Suprapubic skin (tissue), 4 donors: ENCODE data around the gene CHRDL2. TPM values are rescaled to one million over a fixed set of nuclear protein-coding genes. Genes with fewer than 3 reads are reported as not detected.

Experiments used
- DNase-seq, 2 donors: peaks; one replicate each; pipeline ENCODE4 v3.0.0-alpha.2; 2019; ENCODE audit warnings: low spot score in 2 of 2
- H3K27ac ChIP-seq: fragments of 200-600 bp; sonication (generic); one replicate; pipeline ENCODE4 v1.5.1; 2019
- H3K27me3 ChIP-seq: fragments of 200-600 bp; sonication (generic); one replicate; pipeline ENCODE4 v1.5.1; 2019
- H3K36me3 ChIP-seq: fragments of 200-600 bp; sonication (generic); one replicate; pipeline ENCODE4 v1.5.1; 2019
- H3K4me1 ChIP-seq: fragments of 200-600 bp; sonication (generic); one replicate; pipeline ENCODE4 v1.5.1; 2019
- H3K4me3 ChIP-seq: fragments of 200-600 bp; sonication (generic); one replicate; pipeline ENCODE4 v1.5.1; 2019; ENCODE audit warnings: mild to moderate bottlenecking
- H3K9me3 ChIP-seq: fragments of 200-600 bp; sonication (generic); one replicate; pipeline ENCODE4 v1.5.1; 2019
- CTCF ChIP-seq, 2 donors: fragments of 200-600 bp in 1 of 2; fragments of 450-650 bp in 1 of 2; sonication (generic) in 1 of 2; IDR thresholded peaks; one replicate each; pipeline ENCODE4 v1.5.1; 2016 to 2019; ENCODE audit warnings: antibody characterized with exemption in 2 of 2, mild to moderate bottlenecking in 1 of 2, moderate library complexity in 1 of 2
- EP300 ChIP-seq: sonication (generic); formaldehyde crosslinking; IDR thresholded peaks from one replicate; pipeline ENCODE4 v1.6.1; 2017; ENCODE audit warnings: antibody characterized with exemption
- POLR2A ChIP-seq, 2 donors: fragments of 450-650 bp; IDR thresholded peaks; one replicate each; pipeline ENCODE4 v1.6.1; 2017; ENCODE audit warnings: antibody characterized with exemption in 2 of 2, mild to moderate bottlenecking in 2 of 2, moderate library complexity in 2 of 2
- POLR2AphosphoS5 ChIP-seq, 3 donors: sonication (generic); formaldehyde crosslinking; IDR thresholded peaks; one replicate each; pipeline ENCODE4 v1.6.1; 2017; ENCODE audit warnings: antibody characterized with exemption in 3 of 3
- WGBS: methylation state at CpG from one replicate; pipeline ENCODE4 v1.1.5; 2018; 5-methylcytosine and 5-hydroxymethylcytosine counted together
- total RNA-seq, 4 donors: library from RNA; depleted of rRNA; stranded (reverse); fragments of >200 nt; gene quantifications; one replicate each; pipeline ENCODE4 v1.1.0, GENCODE V29; 2016

CHRDL2 gene
- total RNA-seq, 4 donors from 2014 or later: not detected

DNA sequence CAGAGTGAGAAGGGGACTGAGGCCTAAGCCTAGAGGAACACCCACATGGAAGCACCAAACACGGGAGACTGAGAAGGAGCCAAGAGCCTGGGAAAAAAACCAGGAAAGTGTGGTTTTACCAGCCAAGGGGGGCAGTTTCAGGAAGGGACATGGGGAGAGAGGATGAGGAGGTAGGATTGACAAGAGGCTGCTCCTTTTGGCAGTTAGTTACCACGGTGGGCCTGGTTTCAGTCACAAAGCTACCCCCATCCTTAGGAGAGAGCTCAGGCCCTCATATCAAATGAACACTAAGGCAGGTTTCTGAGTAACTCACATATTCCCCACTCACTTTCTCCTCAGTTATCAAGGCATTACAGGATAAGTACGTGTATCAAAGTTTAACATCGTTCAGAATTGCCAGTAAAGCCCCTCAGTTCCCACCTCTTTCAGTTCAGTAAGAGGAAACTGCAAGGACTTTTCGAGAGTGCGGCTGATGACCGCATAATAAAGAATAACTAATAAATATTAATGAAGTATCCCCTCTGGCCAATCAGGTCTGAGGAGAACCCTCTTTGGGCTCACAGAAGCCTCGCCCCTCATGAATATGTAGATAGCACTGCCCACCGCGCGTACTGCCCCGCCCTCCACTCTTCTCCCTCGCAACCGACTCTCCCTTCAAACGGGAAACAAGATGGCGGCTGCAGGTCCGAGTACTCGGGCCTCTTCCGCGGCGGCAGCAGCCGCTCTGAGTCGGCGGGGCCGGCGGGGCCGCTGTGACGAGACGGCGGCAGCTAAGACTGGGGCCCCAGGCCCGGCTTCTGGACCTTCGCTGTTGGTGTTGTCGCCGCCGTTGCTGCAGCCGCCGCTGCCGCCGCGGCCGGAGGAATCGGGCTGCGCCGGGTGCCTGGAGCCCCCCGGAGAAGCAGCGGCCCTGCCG lies 17.2 kb upstream of the CHRDL2 start, which contains the start of gene RNF169:
Gene RNF169, plus strand, starts transcription at position 639 of the 916 bp plus-strand sequence. Its CDS starts 32 bp downstream, at position 671.
- H3K36me3 ChIP-seq: no peaks in the 10 kb centered on the region
- H3K27ac ChIP-seq: peak within 1 kb of the TSS; percentile 94
- H3K4me3 ChIP-seq: peak within 1 kb of the TSS; percentile 66
- H3K9me3 ChIP-seq: no peaks in the 10 kb centered on the region
- no peaks in the 10 kb centered on the region for H3K27me3 ChIP-seq
- TF ChIP-seq POLR2AphosphoS5 (IDR thresholded peaks at IDR 0.05) (peak; percentile 9 to 76 (median 41)), EP300 (no peak), POLR2A (IDR thresholded peaks at IDR 0.05) (peak in 1 of 2 donors; percentile 57), CTCF (IDR thresholded peaks at IDR 0.05) (peak in 1 of 2 donors; percentile 9)
- peaks cover 25% of the 10 kb centered on the region for H3K4me1 ChIP-seq
- DNase-seq: peak; percentile 97 to 98
- 2% methylated on average over 12 of the region's 47 CpGs for WGBS

GRCh38 chr11:74746868-74747267 lies 15.6 kb upstream of the CHRDL2 start:
- WGBS: 94% methylated on average over 3 of the region's 3 CpGs
- Histone ChIP-seq H3K4me1 (peaks cover 25% of the 10 kb centered on the region), H3K9me3 (no peaks in the 10 kb centered on the region), H3K36me3 (no peaks in the 10 kb centered on the region), H3K4me3 (no peak overlapping the region), H3K27ac (no peak overlapping the region), H3K27me3 (no peaks in the 10 kb centered on the region)
- TF ChIP-seq POLR2A (IDR thresholded peaks at IDR 0.05): no peak
- no peak for TF ChIP-seq EP300
- no peak for TF ChIP-seq POLR2AphosphoS5 (IDR thresholded peaks at IDR 0.05)
- TF ChIP-seq CTCF (IDR thresholded peaks at IDR 0.05): no peak
- DNase-seq: no peak

DNA sequence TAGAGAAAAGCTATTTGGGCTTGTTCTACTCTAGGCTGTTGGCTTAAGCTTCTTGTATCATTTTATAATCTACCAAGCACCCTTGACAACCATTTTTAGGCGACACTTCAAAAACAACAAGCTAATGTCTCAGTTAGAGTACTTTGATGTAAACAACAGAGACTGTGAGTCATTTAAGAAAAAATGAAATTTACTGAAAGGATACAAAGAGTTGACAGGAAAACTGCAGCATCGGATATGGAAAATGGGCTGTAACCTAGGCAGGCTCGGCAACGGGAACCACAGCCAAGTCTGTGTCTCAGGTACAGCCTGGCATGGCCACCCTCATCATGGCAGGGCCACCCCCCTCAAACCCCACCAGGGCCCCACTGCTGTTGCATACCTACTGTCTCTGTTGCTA lies 13.1 kb upstream of the CHRDL2 start:
- Histone ChIP-seq H3K4me1 (peaks cover 12% of the 10 kb centered on the region), H3K36me3 (no peaks in the 10 kb centered on the region), H3K4me3 (no peak overlapping the region), H3K27me3 (no peaks in the 10 kb centered on the region), H3K9me3 (no peaks in the 10 kb centered on the region), H3K27ac (no peak overlapping the region)
- TF ChIP-seq POLR2A (IDR thresholded peaks at IDR 0.05): no peak
- no peak for TF ChIP-seq POLR2AphosphoS5 (IDR thresholded peaks at IDR 0.05)
- no peak for TF ChIP-seq EP300
- TF ChIP-seq CTCF (IDR thresholded peaks at IDR 0.05): no peak
- WGBS: 58% methylated on average over 4 of the region's 4 CpGs
- DNase-seq: no peak

DNA sequence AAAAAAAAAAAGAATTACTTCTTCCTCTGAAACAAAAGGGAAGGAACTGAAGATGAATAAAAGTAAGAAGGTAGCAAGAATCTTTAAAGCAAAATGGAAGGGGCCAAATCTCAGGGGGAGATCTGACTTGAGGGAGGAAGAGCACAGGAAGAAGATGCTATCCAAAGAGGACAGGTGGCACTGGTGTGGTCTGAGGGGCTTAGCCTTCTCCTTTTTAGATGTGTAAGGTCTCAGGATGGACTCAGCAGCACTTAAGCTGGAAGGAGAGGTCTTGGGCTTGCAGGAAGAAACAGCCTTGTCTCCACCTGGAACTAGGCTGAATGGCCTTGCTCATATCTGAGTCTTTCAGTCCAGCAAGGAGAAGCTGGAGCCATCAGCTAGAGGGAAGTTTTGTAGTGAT lies 12.4 kb upstream of the CHRDL2 start:
- Histone ChIP-seq H3K27me3 (no peaks in the 10 kb centered on the region), H3K9me3 (no peaks in the 10 kb centered on the region), H3K27ac (no peak overlapping the region), H3K4me3 (no peak overlapping the region), H3K36me3 (no peaks in the 10 kb centered on the region), H3K4me1 (peaks cover 11% of the 10 kb centered on the region)
- TF ChIP-seq POLR2A (IDR thresholded peaks at IDR 0.05) (no peak), EP300 (no peak), POLR2AphosphoS5 (IDR thresholded peaks at IDR 0.05) (no peak)
- DNase-seq: no peak

DNA sequence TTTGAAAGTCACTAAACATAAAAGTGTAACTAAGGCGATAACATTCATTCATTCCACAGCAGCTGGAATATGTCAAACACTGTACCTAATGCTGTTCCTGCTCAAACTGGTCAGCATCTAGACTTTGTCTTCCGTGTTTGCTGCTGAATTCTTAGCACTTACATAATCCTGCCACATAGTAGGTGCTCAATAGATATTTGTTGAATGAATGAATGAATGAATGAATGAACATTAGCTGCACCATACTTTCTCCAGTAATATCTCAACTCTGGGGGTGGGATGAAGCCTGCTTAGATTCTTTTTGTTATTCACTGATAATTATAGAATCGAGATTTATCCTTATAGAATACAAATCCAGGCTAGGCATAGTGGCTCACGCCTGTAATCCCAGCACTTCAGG lies 10.8 kb upstream of the CHRDL2 start:
- Histone ChIP-seq H3K9me3 (no peaks in the 10 kb centered on the region), H3K27ac (no peak overlapping the region), H3K27me3 (no peaks in the 10 kb centered on the region), H3K4me3 (no peak overlapping the region), H3K36me3 (no peaks in the 10 kb centered on the region), H3K4me1 (no peaks in the 10 kb centered on the region)
- TF ChIP-seq POLR2AphosphoS5 (IDR thresholded peaks at IDR 0.05) (no peak), EP300 (no peak), CTCF (IDR thresholded peaks at IDR 0.05) (no peak), POLR2A (IDR thresholded peaks at IDR 0.05) (no peak)
- WGBS: 87% methylated on average over 4 of the region's 4 CpGs
- no peak for DNase-seq
